B cell (primary cell): ENCODE results near the gene MFSD6. TPM values are rescaled to one million over a fixed set of nuclear protein-coding genes. Genes with fewer than 3 reads are reported as not detected.

ENCODE experiments used
- ATAC-seq: fragments of 200-7000 bp; cut with Tn5 transposase; one replicate; pipeline ENCODE4 v1.10.0; 2021; ENCODE audit warnings: low read depth, mild to moderate bottlenecking, moderate number of reproducible peaks, moderate library complexity
- CTCF ChIA-PET: fragments of 350-600 bp; sonication (Branson Sonifier 250); formaldehyde crosslinking; loops from one replicate; lab custom pipeline; 2021; ENCODE audit warnings: antibody characterized with exemption, inconsistent platforms; lab: Charles Lee
- POLR2A ChIA-PET: fragments of 350-600 bp; sonication (Branson Sonifier 250); formaldehyde crosslinking; loops from one replicate; lab custom pipeline; 2021; ENCODE audit warnings: antibody characterized with exemption; lab: Charles Lee
- DNase-seq: peaks from one replicate; pipeline ENCODE4 v3.0.0; 2013
- H2AFZ ChIP-seq: 2 replicates; pipeline ENCODE4 v1.6.1; 2012; ENCODE audit warnings: mild to moderate bottlenecking, low read depth, low read length; ENCODE audit not compliant: insufficient read depth, poor library complexity, severe bottlenecking
- H3K27ac ChIP-seq, 2 donors: 1 replicate in 1 of 2; 2 replicates in 1 of 2; pipeline ENCODE4 v1.5.1; 2012 to 2013; ENCODE audit warnings: low read length in 2 of 2, mild to moderate bottlenecking in 2 of 2, moderate library complexity in 1 of 2
- H3K27me3 ChIP-seq, 4 experiments: fragments of 200-600 bp in 1 of 4; sonication (generic) in 1 of 4; replicated peaks in 1 of 4; 1 replicate in 2 of 4; 2 replicates in 2 of 4; pipeline versions ENCODE4 v1.6.1 to v1.7.0; 2013 to 2016; ENCODE audit warnings: low read length in 3 of 4, mild to moderate bottlenecking in 2 of 4, mixed read lengths in 1 of 4, moderate library complexity in 1 of 4; ENCODE audit not compliant: insufficient read depth in 4 of 4, control insufficient read depth in 3 of 4; ENCODE audit errors: control extremely low read depth in 1 of 4
- H3K36me3 ChIP-seq, 2 experiments: replicated peaks in 1 of 2; 1 replicate in 1 of 2; 2 replicates in 1 of 2; pipeline versions ENCODE4 v1.6.1 to v1.7.1; 2013; ENCODE audit warnings: low read length in 1 of 2; ENCODE audit not compliant: insufficient read depth in 2 of 2, control insufficient read depth in 1 of 2; ENCODE audit errors: control extremely low read depth in 1 of 2, extremely low read depth in 1 of 2
- H3K4me1 ChIP-seq, 2 donors: fragments of 200-600 bp in 1 of 2; sonication (generic) in 1 of 2; 1 replicate in 1 of 2; 2 replicates in 1 of 2; pipeline versions ENCODE4 v1.5.1 to v1.6.1; 2013 to 2017; ENCODE audit warnings: low read length in 2 of 2; ENCODE audit not compliant: control insufficient read depth in 2 of 2, insufficient read depth in 2 of 2
- H3K4me2 ChIP-seq: replicated peaks from 2 replicates; pipeline ENCODE3; 2012; ENCODE audit warnings: mild to moderate bottlenecking, low read depth, low read length; ENCODE audit not compliant: poor library complexity, severe bottlenecking
- H3K4me3 ChIP-seq, 5 experiments: fragments of 200-600 bp in 1 of 5; sonication (generic) in 1 of 5; 1 replicate in 3 of 5; 2 replicates in 2 of 5; pipeline versions ENCODE4 v1.5.1 to v1.7.0; 2011 to 2016; ENCODE audit warnings: low read length in 4 of 5, mild to moderate bottlenecking in 4 of 5, low read depth in 2 of 5, control low read depth in 1 of 5, moderate library complexity in 1 of 5; ENCODE audit not compliant: insufficient read depth in 1 of 5; ENCODE audit errors: control extremely low read depth in 1 of 5, extremely low read depth in 1 of 5
- H3K79me2 ChIP-seq: fragments of 200-600 bp; sonication (generic); one replicate; pipeline ENCODE4 v1.6.0; 2016; ENCODE audit warnings: low read length; ENCODE audit not compliant: control insufficient read depth, insufficient read depth
- H3K9ac ChIP-seq: fragments of 200-600 bp; sonication (generic); 2 replicates; pipeline ENCODE4 v1.6.1; 2017; ENCODE audit warnings: mild to moderate bottlenecking, low read length, moderate library complexity
- H3K9me3 ChIP-seq, 3 donors: one replicate each; pipeline versions ENCODE4 v1.6.1 to v1.7.1; 2013; ENCODE audit warnings: low read length in 2 of 3; ENCODE audit not compliant: control insufficient read depth in 2 of 3, insufficient read depth in 1 of 3; ENCODE audit errors: control extremely low read depth in 1 of 3
- H4K20me1 ChIP-seq: 2 replicates; pipeline ENCODE4 v1.6.0; 2012; ENCODE audit warnings: mild to moderate bottlenecking, low read length; ENCODE audit not compliant: insufficient read depth, control insufficient read depth, poor library complexity, severe bottlenecking
- H3K27ac Mint-ChIP-seq: one replicate; pipeline ENCODE4 v1.8.0; 2021; ENCODE audit warnings: mixed read lengths
- H3K27me3 Mint-ChIP-seq: one replicate; pipeline ENCODE4 v1.8.0; 2021; ENCODE audit warnings: mixed read lengths
- H3K4me1 Mint-ChIP-seq: one replicate; pipeline ENCODE4 v1.8.0; 2021; ENCODE audit warnings: mixed read lengths
- H3K4me3 Mint-ChIP-seq: one replicate; pipeline ENCODE4 v1.8.0; 2021; ENCODE audit warnings: mixed read lengths
- H3K9me3 Mint-ChIP-seq: one replicate; pipeline ENCODE4 v1.8.0; 2022; ENCODE audit warnings: mixed read lengths; ENCODE audit not compliant: insufficient read depth
- EZH2 ChIP-seq: IDR thresholded peaks from 2 replicates; pipeline ENCODE4 v1.6.1; 2012; ENCODE audit warnings: borderline replicate concordance, low read depth, mild to moderate bottlenecking, moderate library complexity, low read length; ENCODE audit not compliant: insufficient read depth, poor library complexity, severe bottlenecking
- WGBS: methylation state at CpG from one replicate; pipeline ENCODE4 v1.1.5; 2013; ENCODE audit warnings: missing lambda C conversion rate; ENCODE audit not compliant: insufficient coverage; 5-methylcytosine and 5-hydroxymethylcytosine counted together
- intact Hi-C: fragments of 100-400 bp; cut with micrococcal nuclease; formaldehyde crosslinking; loops from one replicate; pipeline ENCODE4 v1.10.0; 2022
- polyA plus RNA-seq: library from polyadenylated mRNA; depleted of rRNA; stranded (reverse); fragments of >200 nt; gene quantifications from 2 replicates; pipeline ENCODE4 v1.2.3, GENCODE V29; 2012
- total RNA-seq, 2 donors: library from RNA; stranded (reverse); fragments of 120-200 nt in 1 of 2; gene quantifications; 1 replicate in 1 of 2; 2 replicates in 1 of 2; pipeline versions ENCODE4 v1.2.3 to v1.2.4, GENCODE V29; 2013 to 2022
- TF ChIP-seq, protein P1 (sequence below): fragments of 200-600 bp; IDR thresholded peaks from one replicate; pipeline ENCODE4 v1.8.0; 2022; ENCODE audit warnings: antibody characterized with exemption, mild to moderate bottlenecking

Gene MFSD6
- total and polyA plus RNA-seq, 2 donors (not counting 1 experiment from before 2014, with no cell fraction given) = 13.5 to 33.8 TPM

DNA sequence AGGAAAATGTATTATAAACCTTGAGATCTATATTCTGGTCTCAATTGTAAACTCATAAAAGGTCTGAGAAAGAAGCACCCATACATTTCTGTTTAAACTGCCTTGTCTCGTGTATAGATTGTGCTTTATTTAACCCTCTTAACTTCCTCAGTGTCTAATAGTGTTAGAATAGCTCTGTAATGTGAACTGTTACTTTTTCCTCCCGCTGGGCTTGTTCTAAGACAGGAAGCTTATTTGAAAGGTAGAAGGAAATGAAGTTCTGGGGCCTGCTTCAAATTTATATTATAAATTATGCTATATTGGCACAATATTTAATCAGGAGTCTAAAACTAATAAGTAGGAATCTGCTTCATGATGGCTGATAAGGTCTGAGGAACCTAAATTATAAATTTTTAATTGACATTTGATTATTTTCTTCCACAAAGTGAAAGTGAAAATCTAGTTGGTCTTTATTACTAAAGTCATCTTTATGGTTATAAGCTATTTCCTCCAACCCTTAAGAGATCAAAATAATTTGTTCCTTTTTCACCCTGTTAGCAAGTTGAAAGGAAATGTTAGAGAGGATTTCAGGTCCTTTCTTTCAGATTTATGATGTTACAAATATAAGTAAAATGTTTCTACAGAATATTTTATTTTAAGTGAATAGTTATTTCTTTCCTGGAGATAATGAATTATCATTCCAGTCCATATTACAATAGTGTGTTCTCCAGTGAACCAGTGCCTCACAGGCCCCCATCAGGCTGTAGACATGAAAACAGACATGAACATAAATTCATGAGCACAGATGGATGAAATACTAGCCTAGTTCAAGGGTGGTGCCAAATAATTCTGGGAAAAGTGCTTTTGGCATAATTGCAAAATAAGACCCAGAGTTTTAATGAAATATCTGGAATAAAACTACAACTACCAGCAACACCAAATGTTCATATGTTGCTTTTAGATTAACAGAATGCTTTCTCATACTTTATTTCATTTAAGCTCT, 7.9 kb downstream of the MFSD6 start:
- Histone ChIP-seq H3K4me1 (peaks cover 14 to 28% of the 10 kb centered on the region in 2 donors), H3K4me2 (peak overlapping the region; percentile 54), H3K9me3 (no peaks in the 10 kb centered on the region), H2AFZ (peak overlapping the region; percentile 48), H3K27ac (peak overlapping the region; percentile 48 to 87), H3K36me3 (no peaks in the 10 kb centered on the region), H3K4me3 (peak overlapping the region in 3 of 5 experiments; percentile 6 to 15 (median 7)), H4K20me1 (peaks cover 7% of the 10 kb centered on the region), H3K27me3 (no peaks in the 10 kb centered on the region), H3K9ac (peak overlapping the region; percentile 39), H3K79me2 (peaks cover 80% of the 10 kb centered on the region)
- ChIA-PET POLR2A (interaction anchor here (0.5 kb wide), 1 partner anchor 293 kb away, joined by 8 read pairs; no protein-coding TSS in a partner anchor), CTCF (interaction anchor here (1.0 kb wide), 2 partner anchors 10 to 61 kb away, joined by 3 read pairs; no protein-coding TSS in a partner anchor)
- no peak for DNase-seq
- Mint-ChIP-seq H3K9me3 (no peaks in the 10 kb centered on the region), H3K4me3 (peak overlapping the region; percentile 17), H3K4me1 (peaks cover 58% of the 10 kb centered on the region), H3K27ac (peak overlapping the region; percentile 64), H3K27me3 (no peaks in the 10 kb centered on the region)
- ATAC-seq = no peak
- intact Hi-C loops = no loop called here
- TF ChIP-seq EZH2 = no peak
- TF ChIP-seq, protein P1, sequence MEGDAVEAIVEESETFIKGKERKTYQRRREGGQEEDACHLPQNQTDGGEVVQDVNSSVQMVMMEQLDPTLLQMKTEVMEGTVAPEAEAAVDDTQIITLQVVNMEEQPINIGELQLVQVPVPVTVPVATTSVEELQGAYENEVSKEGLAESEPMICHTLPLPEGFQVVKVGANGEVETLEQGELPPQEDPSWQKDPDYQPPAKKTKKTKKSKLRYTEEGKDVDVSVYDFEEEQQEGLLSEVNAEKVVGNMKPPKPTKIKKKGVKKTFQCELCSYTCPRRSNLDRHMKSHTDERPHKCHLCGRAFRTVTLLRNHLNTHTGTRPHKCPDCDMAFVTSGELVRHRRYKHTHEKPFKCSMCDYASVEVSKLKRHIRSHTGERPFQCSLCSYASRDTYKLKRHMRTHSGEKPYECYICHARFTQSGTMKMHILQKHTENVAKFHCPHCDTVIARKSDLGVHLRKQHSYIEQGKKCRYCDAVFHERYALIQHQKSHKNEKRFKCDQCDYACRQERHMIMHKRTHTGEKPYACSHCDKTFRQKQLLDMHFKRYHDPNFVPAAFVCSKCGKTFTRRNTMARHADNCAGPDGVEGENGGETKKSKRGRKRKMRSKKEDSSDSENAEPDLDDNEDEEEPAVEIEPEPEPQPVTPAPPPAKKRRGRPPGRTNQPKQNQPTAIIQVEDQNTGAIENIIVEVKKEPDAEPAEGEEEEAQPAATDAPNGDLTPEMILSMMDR = no peak
- WGBS = no CpG with 5 or more reads among the region's 2 CpGs
